Measurements from ENCODE around the gene KRTAP10-3.

DNA sequence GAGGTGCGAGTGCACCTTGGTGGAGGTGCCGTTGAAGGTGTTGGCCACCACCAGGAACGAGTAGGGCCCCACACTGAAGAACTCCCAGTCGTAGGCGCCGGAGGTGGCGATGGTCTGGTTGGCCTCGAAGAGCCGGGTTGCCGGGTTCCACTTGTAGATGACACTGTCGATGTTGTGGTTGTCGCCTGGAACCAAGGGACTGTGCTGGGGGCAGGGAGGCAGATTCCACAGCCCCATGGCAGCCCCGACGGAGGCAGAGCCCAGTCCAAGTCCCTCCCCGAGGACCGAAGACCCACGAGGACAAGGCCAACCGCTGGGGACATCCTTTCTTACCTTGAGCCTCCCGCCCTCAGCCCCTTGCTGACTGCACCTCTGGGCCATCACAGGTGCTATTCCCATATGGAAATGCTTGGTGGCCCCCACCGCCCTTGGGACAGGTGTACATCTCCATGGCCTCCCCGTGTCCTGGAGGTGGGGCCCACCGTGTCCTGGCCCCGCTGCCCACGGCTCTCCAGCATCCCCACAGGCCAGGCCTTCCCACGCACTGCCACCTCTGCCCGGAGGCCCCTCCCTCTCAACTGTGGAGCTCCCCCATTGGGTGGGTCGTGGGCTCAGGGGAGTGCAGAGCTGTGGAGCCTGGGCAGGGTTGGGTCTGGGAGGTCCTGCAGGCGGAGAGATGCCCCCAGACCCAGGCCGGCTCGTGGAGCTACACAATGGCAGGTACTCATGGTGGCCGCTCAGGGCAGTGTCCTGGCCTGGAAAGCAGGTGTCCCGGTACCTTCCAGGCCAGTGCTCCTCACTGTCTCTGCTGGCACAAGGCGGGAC lies 36.5 kb downstream of the KRTAP10-3 start:
- no peak for TF ChIP-seq EZH2phosphoT487 (IDR thresholded peaks at IDR 0.05; ENCODE audit: borderline replicate concordance, low read length)
- TF ChIP-seq, protein P1, sequence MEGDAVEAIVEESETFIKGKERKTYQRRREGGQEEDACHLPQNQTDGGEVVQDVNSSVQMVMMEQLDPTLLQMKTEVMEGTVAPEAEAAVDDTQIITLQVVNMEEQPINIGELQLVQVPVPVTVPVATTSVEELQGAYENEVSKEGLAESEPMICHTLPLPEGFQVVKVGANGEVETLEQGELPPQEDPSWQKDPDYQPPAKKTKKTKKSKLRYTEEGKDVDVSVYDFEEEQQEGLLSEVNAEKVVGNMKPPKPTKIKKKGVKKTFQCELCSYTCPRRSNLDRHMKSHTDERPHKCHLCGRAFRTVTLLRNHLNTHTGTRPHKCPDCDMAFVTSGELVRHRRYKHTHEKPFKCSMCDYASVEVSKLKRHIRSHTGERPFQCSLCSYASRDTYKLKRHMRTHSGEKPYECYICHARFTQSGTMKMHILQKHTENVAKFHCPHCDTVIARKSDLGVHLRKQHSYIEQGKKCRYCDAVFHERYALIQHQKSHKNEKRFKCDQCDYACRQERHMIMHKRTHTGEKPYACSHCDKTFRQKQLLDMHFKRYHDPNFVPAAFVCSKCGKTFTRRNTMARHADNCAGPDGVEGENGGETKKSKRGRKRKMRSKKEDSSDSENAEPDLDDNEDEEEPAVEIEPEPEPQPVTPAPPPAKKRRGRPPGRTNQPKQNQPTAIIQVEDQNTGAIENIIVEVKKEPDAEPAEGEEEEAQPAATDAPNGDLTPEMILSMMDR (conservative IDR thresholded peaks at IDR 0.05; ENCODE audit: low read depth, low read length) = no peak

Data from PC-3 (cell line).